Nephron progenitor cell (in vitro differentiated cells): ENCODE results near the gene CCT5.
A peak's percentile ranks its signal among the peaks of the same experiment; 100 is the strongest.

ENCODE experiments used
- DNase-seq: peaks from one replicate; pipeline ENCODE4 v3.0.0; 2021
- H3K27ac Mint-ChIP-seq: 2 replicates; pipeline ENCODE4 v1.8.0; 2021; ENCODE audit warnings: mild to moderate bottlenecking, moderate library complexity, mixed read lengths
- H3K27me3 Mint-ChIP-seq: 2 replicates; pipeline ENCODE4 v1.8.0; 2021; ENCODE audit warnings: mild to moderate bottlenecking, low read depth, mixed read lengths; ENCODE audit not compliant: poor library complexity
- H3K36me3 Mint-ChIP-seq: 2 replicates; pipeline ENCODE4 v1.8.0; 2021; ENCODE audit warnings: low read depth, mixed read lengths
- H3K4me1 Mint-ChIP-seq: 2 replicates; pipeline ENCODE4 v1.8.0; 2021; ENCODE audit warnings: mixed read lengths
- H3K4me3 Mint-ChIP-seq: 2 replicates; pipeline ENCODE4 v1.8.0; 2021; ENCODE audit warnings: mild to moderate bottlenecking, moderate library complexity, mixed read lengths
- H3K9me3 Mint-ChIP-seq: 2 replicates; pipeline ENCODE4 v1.8.0; 2021; ENCODE audit warnings: mild to moderate bottlenecking, moderate library complexity, mixed read lengths
- CTCF ChIP-seq: fragments of 200-600 bp; sonication (generic); IDR thresholded peaks from 2 replicates; pipeline ENCODE4 v1.5.0; 2021; ENCODE audit warnings: antibody characterized with exemption

The CCT5 gene

DNA sequence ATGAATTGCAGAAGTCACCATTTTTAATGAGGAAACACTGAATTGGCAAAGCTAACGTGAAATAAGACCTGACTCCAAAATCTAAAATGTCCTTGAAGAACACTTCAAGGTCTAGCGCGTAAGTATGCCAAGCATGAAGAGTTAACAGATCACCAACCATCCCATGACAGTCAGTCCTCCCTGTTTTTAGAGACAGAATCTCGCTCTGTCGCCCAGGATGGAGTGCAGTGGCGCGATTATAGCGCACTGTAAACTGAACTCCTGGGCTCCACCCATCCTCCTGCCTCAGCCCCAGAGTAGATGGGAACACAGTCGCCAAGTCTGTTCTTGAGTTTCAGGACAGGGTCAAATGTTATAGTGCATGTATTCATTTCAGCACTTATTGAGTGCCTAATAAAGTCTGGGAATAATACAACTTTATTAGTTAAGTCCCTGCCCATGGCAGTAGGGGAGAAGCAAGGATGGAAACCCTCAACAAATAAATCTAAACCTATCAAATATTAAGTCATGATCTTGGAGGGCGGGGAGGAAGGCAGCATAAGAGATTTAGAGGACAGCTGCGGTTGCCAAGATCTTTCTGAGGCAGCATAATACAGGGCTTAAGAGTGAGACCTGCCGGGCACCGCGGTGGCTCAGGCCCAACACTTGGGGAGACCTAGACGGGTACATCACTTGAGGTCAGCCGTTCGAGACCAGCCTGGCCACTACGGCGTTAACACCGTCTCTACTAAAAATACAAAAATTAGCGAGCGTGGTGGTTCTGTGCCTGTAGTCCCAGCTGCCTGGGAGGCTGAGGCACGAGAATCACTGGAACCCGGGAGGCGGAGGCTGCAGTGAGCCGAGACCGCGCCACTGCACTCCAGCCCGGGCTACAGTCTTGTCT lies 1.5 kb upstream of the CCT5 start:
- no peak for DNase-seq

DNA sequence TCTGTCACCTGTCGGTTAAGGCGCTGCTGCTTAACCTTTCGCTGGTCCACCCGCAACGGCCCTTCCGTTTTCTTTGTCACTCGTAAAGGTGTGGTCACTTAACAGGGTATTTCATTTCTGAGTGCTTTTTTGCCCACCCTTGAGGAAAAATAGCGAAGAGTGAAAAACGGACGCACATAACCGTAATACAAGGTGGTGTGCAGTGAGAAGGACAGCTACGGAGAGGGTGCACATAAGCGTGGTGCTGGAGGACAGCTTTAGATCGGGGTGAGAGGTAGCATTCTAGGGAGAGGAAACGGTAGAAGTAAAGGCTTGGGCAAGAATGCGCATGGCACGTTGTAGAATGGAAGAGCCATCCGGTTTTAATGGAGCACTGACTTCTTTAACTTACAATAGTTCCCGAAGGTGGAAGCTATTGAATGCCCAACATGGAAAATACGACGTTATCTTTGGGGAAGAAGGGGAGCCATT lies 761 bp downstream of the CCT5 start:
- peak overlapping the region; percentile 99 for H3K4me3 Mint-ChIP-seq
- H3K9me3 Mint-ChIP-seq = peaks cover 3% of the 10 kb centered on the region
- H3K27ac Mint-ChIP-seq = peak overlapping the region; percentile 78
- no peak for TF ChIP-seq CTCF
- DNase-seq = no peak
- peaks cover 33% of the 10 kb centered on the region for H3K36me3 Mint-ChIP-seq
- peaks cover 36% of the 10 kb centered on the region for H3K4me1 Mint-ChIP-seq
- H3K27me3 Mint-ChIP-seq = peaks cover 8% of the 10 kb centered on the region

More for the DNA sequence above, 1.5 kb upstream of the CCT5 start:
- Mint-ChIP-seq H3K36me3 (peaks cover 20% of the 10 kb centered on the region), H3K27ac (peak overlapping the region; percentile 98), H3K4me3 (peak overlapping the region; percentile 99), H3K9me3 (peaks cover 3% of the 10 kb centered on the region), H3K4me1 (peaks cover 31% of the 10 kb centered on the region), H3K27me3 (peaks cover 8% of the 10 kb centered on the region)
- TF ChIP-seq CTCF = no peak

GRCh38 chr5:10251405-10251804 lies 1.3 kb downstream of the CCT5 start:
- Mint-ChIP-seq H3K4me1 (peaks cover 36% of the 10 kb centered on the region), H3K9me3 (peaks cover 3% of the 10 kb centered on the region), H3K27me3 (peaks cover 3% of the 10 kb centered on the region), H3K27ac (peak overlapping the region; percentile 78), H3K36me3 (peaks cover 39% of the 10 kb centered on the region), H3K4me3 (peak overlapping the region; percentile 99)
- DNase-seq = no peak
- TF ChIP-seq CTCF = no peak

DNA sequence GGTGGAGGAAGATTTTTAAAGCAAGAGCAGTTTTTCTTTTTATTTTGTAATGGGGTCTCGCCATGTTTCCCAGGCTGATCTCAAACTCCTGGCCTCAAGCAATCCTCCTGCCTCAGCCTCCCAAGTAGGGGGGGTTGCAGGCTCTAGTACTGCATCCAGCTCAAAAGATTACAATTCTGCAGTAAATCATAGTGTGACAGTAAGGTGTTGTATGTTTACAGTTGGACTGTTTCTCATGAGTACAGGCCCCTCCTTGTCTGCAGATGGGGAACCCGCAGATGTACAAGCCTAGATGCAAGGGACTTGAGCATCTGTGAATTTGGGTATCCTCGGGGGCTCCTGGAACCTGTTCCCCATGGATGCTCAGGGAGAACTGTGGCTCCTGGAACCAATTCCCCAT lies 3.3 kb downstream of the CCT5 start:
- no peak overlapping the region for H3K27ac Mint-ChIP-seq
- no peak for TF ChIP-seq CTCF
- peaks cover 31% of the 10 kb centered on the region for H3K4me1 Mint-ChIP-seq
- H3K27me3 Mint-ChIP-seq = peaks cover 3% of the 10 kb centered on the region
- H3K9me3 Mint-ChIP-seq = no peaks in the 10 kb centered on the region
- no peak overlapping the region for H3K4me3 Mint-ChIP-seq
- DNase-seq = no peak
- peaks cover 53% of the 10 kb centered on the region for H3K36me3 Mint-ChIP-seq

GRCh38 chr5:10254686-10255085 lies 4.6 kb downstream of the CCT5 start:
- H3K27ac Mint-ChIP-seq = peak overlapping the region; percentile 69
- H3K4me1 Mint-ChIP-seq = peaks cover 25% of the 10 kb centered on the region
- H3K36me3 Mint-ChIP-seq = peaks cover 63% of the 10 kb centered on the region
- no peak for TF ChIP-seq CTCF
- H3K4me3 Mint-ChIP-seq = no peak overlapping the region
- no peaks in the 10 kb centered on the region for H3K9me3 Mint-ChIP-seq
- no peak for DNase-seq
- peaks cover 3% of the 10 kb centered on the region for H3K27me3 Mint-ChIP-seq

- peaks cover 81% of the 10 kb centered on the region for H3K36me3 Mint-ChIP-seq
- DNase-seq = no peak
- H3K9me3 Mint-ChIP-seq = no peaks in the 10 kb centered on the region
- TF ChIP-seq CTCF = no peak
- no peak overlapping the region for H3K27ac Mint-ChIP-seq
- H3K4me3 Mint-ChIP-seq = no peak overlapping the region
- H3K4me1 Mint-ChIP-seq = peaks cover 6% of the 10 kb centered on the region
- H3K27me3 Mint-ChIP-seq = no peaks in the 10 kb centered on the region
Observed at GRCh38 chr5:10257870-10258269, 7.8 kb downstream of the CCT5 start.
